Measurements from ENCODE around the gene STAU1. TPM values are rescaled to one million over a fixed set of nuclear protein-coding genes. Genes with fewer than 3 reads are reported as not detected.
A peak's percentile ranks its signal among the peaks of the same experiment; 100 is the strongest.

The STAU1 gene
- total and polyA plus RNA-seq, 2 of the 13 experiments (the other 11 are each of a cell fraction or from before 2014, with no cell fraction given): 119 to 133 TPM

DNA sequence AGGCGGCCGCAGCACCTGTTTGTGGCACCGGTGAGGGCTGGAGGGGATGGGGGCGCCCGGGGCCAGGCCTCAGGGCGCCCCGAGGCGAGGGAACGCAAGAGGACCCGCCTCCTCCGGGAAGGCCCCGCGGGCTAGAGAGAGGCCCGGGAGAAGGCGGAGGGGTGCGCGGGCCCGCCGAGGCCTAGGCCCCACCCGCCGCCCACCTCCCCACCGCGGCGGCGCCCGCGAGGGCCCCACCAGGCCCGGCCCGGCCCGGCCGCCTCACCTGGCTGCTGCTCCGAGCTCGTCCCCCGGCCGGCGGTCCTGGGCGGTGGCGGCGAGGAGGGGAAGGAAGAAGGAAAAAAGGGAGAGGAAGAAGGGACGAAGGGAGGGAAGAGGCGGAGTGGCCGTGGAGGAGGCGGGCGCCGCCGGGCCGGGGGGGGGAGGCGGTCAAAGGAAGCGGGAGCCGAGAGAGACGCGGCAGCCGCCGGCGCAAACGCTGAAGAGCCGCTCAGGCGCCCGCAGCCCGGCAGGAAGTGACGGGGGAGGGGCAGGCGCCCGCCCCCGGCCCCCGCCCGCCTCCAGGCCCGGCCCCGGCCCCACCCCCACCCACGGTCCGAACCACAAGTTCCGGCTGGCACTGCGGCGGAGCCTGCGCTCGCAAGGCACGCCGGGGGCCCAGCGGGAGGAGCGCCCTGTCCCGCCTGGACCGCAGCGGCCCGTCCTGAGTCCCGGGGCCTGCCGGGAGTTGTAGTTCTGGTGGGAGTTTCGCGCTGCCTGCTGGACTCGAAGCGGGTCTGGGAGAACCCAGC lies at the start of gene STAU1 (continued):
- TF ChIP-seq, protein P1, sequence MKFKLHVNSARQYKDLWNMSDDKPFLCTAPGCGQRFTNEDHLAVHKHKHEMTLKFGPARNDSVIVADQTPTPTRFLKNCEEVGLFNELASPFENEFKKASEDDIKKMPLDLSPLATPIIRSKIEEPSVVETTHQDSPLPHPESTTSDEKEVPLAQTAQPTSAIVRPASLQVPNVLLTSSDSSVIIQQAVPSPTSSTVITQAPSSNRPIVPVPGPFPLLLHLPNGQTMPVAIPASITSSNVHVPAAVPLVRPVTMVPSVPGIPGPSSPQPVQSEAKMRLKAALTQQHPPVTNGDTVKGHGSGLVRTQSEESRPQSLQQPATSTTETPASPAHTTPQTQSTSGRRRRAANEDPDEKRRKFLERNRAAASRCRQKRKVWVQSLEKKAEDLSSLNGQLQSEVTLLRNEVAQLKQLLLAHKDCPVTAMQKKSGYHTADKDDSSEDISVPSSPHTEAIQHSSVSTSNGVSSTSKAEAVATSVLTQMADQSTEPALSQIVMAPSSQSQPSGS (CRISPR knock-in tag; IDR thresholded peaks at IDR 0.05): peak; percentile 91
- TF ChIP-seq DR1 (CRISPR knock-in tag; IDR thresholded peaks at IDR 0.05): no peak; the same call in 1 of the 2 replicates
- TF ChIP-seq ZNF121 (CRISPR knock-in tag; IDR thresholded peaks at IDR 0.05): peak; percentile 36; the same call in 1 of the 2 replicates
- TF ChIP-seq SIX4 (CRISPR knock-in tag; IDR thresholded peaks at IDR 0.05): no peak
- TF ChIP-seq ZNF337 (CRISPR knock-in tag; IDR thresholded peaks at IDR 0.05; ENCODE audit: borderline replicate concordance, low read depth): no peak
- no peak for TF ChIP-seq ZNF17 (CRISPR knock-in tag; IDR thresholded peaks at IDR 0.05)
- no peak for TF ChIP-seq ZNF562 (CRISPR knock-in tag; IDR thresholded peaks at IDR 0.05; ENCODE audit: borderline replicate concordance)
- TF ChIP-seq ARNT (IDR thresholded peaks at IDR 0.05): no peak
- peak; percentile 89 for TF ChIP-seq XRCC5 (optimal IDR thresholded peaks at IDR 0.05; ENCODE audit: low read length)
- TF ChIP-seq PCBP1 (IDR thresholded peaks at IDR 0.05; ENCODE audit: borderline replicate concordance, low read depth, low read length): peak; percentile 15; the same call in 1 of the 2 replicates
- no peak for TF ChIP-seq KAT2B (IDR thresholded peaks at IDR 0.05; ENCODE audit: borderline replicate concordance, low read depth, low read length)
- TF ChIP-seq ZNF713 (CRISPR knock-in tag; IDR thresholded peaks at IDR 0.05): no peak
- TF ChIP-seq SMC3 (IDR thresholded peaks at IDR 0.05; ENCODE audit: low read length): no peak
- TF ChIP-seq ZNF235 (CRISPR knock-in tag; IDR thresholded peaks at IDR 0.05; ENCODE audit: borderline replicate concordance): no peak
- TF ChIP-seq ZFP36 (IDR thresholded peaks at IDR 0.05; ENCODE audit: borderline replicate concordance, low read depth, low read length, partially characterized antibody): no peak
- peak; percentile 66 for TF ChIP-seq SRF (IDR thresholded peaks at IDR 0.05; ENCODE audit: low read depth, low read length)
- TF ChIP-seq, protein P2, sequence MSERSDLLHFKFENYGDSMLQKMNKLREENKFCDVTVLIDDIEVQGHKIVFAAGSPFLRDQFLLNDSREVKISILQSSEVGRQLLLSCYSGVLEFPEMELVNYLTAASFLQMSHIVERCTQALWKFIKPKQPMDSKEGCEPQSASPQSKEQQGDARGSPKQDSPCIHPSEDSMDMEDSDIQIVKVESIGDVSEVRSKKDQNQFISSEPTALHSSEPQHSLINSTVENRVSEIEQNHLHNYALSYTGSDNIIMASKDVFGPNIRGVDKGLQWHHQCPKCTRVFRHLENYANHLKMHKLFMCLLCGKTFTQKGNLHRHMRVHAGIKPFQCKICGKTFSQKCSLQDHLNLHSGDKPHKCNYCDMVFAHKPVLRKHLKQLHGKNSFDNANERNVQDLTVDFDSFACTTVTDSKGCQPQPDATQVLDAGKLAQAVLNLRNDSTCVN (CRISPR knock-in tag; IDR thresholded peaks at IDR 0.05; ENCODE audit: borderline replicate concordance): 0 out of 2 replicates have a peak, but pooled peaks have one; percentile 17
- TF ChIP-seq ZNF703 (CRISPR knock-in tag; IDR thresholded peaks at IDR 0.05; ENCODE audit: borderline replicate concordance): no peak
- no peak for TF ChIP-seq ZNF530 (CRISPR knock-in tag; IDR thresholded peaks at IDR 0.05; ENCODE audit: low read depth)
- TF ChIP-seq ZNF607 (CRISPR knock-in tag; IDR thresholded peaks at IDR 0.05; ENCODE audit: borderline replicate concordance): peak; percentile 46; the same call in 1 of the 2 replicates
- TF ChIP-seq RARG (CRISPR knock-in tag; IDR thresholded peaks at IDR 0.05; ENCODE audit: low read depth): no peak; the same call in 1 of the 2 replicates
- peak; percentile 99 for TF ChIP-seq IRF2 (CRISPR knock-in tag; IDR thresholded peaks at IDR 0.05)
- no peak for TF ChIP-seq ZSCAN29 (CRISPR knock-in tag; conservative IDR thresholded peaks at IDR 0.05)
- TF ChIP-seq ZNF12 (CRISPR knock-in tag; IDR thresholded peaks at IDR 0.05): 0 out of 2 replicates have a peak, but pooled peaks have one; percentile 9
- TF ChIP-seq NFATC3 (CRISPR knock-in tag; IDR thresholded peaks at IDR 0.05): no peak
- TF ChIP-seq ZNF143 (CRISPR knock-in tag; IDR thresholded peaks at IDR 0.05): peak; percentile 92
